Measurements from ENCODE around the gene MRPL47.

- TF ChIP-seq EZH2phosphoT487 (IDR thresholded peaks at IDR 0.05; ENCODE audit: insufficient read depth, low read depth): no peak
- no peak for TF ChIP-seq EZH2 (IDR thresholded peaks at IDR 0.05; ENCODE audit: insufficient read depth, poor library complexity, severe bottlenecking)
Observed at GRCh38 chr3:179642871-179643270, 38.4 kb upstream of the MRPL47 start.
